ENCODE data around the gene TEX38. TPM values are rescaled to one million over a fixed set of nuclear protein-coding genes. Genes with fewer than 3 reads are reported as not detected.
A peak's percentile ranks its signal among the peaks of the same experiment; 100 is the strongest.
"Not testable (repeated sequence)": the region's sequence is repeated elsewhere in the genome, so short reads cannot be mapped to it uniquely, and the experiment has no call there.

The TEX38 gene
- total RNA-seq, 1 experiment from 2014 or later = 0.47 TPM

- RAD21 ChIA-PET (ENCODE audit: low non-redundant PET in 1 of 2, low total read pairs in 2 of 2, uncharacterized antibody in 2 of 2, unreplicated experiment in 2 of 2); H3K79me2 ChIP-seq (ENCODE audit: insufficient read depth, low read length); H3K9me3 ChIP-seq (ENCODE audit: control insufficient read depth in 1 of 2, insufficient read depth in 1 of 2, low read depth in 1 of 2, low read length in 2 of 2); ATAC-seq; H3K9ac ChIP-seq (ENCODE audit: low read length); H3K27ac ChIP-seq (ENCODE audit: low read depth, low read length); H3K4me3 ChIP-seq (replicated peaks in 1 of 2; ENCODE audit: low read depth in 1 of 2, low read length in 2 of 2); H3K27me3 ChIP-seq (ENCODE audit: insufficient read depth, low read length); POLR2A ChIA-PET; H3K9me2 ChIP-seq (ENCODE audit: insufficient read depth); H4K20me1 ChIP-seq (ENCODE audit: insufficient read depth); DNase-seq (ENCODE audit: low read depth, low spot score); BruUV-seq (replicated peaks); intact Hi-C loops (cut with micrococcal nuclease); H3K4me2 ChIP-seq (ENCODE audit: low read length); CTCF ChIA-PET; H2AFZ ChIP-seq (ENCODE audit: low read depth, low read length, poor library complexity, severe bottlenecking); H3K4me1 ChIP-seq (ENCODE audit: control insufficient read depth in 1 of 2, insufficient read depth in 2 of 2, low read length in 2 of 2): not testable (repeated sequence)
- peaks cover 10 to 14% of the 10 kb centered on the region in 2 experiments; a peak in 3 of 4 replicates for H3K36me3 ChIP-seq (ENCODE audit: control insufficient read depth in 1 of 2, insufficient read depth in 2 of 2, low read length in 2 of 2)
Measured at GRCh38 chr1:46660116-46660515, 11.5 kb upstream of the TEX38 start.

DNA sequence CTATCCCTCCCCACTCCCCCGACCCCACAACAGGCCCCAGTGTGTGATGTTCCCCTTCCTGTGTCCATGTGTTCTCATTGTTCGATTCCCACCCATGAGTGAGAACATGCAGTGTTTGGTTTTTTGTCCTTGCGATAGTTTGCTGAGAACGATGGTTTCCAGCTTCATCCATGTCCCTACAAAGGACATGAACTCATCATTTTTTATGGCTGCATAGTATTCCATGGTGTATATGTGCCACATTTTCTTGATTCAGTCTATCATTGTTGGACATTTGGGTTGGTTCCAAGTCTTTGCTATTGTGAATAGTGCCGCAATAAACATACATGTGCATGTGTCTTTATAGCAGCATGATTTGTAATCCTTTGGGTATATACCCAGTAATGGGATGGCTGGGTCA is 8.7 kb upstream of the TEX38 start:
- H2AFZ ChIP-seq (ENCODE audit: low read depth, low read length, poor library complexity, severe bottlenecking); H3K4me2 ChIP-seq (ENCODE audit: low read length); H3K9me3 ChIP-seq (ENCODE audit: control insufficient read depth in 1 of 2, insufficient read depth in 1 of 2, low read depth in 1 of 2, low read length in 2 of 2); DNase-seq (ENCODE audit: low read depth, low spot score); H3K36me3 ChIP-seq (ENCODE audit: control insufficient read depth in 1 of 2, insufficient read depth in 2 of 2, low read length in 2 of 2); POLR2A ChIA-PET; intact Hi-C loops (cut with micrococcal nuclease); H3K27me3 ChIP-seq (ENCODE audit: insufficient read depth, low read length); RAD21 ChIA-PET (ENCODE audit: low non-redundant PET in 1 of 2, low total read pairs in 2 of 2, uncharacterized antibody in 2 of 2, unreplicated experiment in 2 of 2); H3K27ac ChIP-seq (ENCODE audit: low read depth, low read length); H4K20me1 ChIP-seq (ENCODE audit: insufficient read depth); H3K9ac ChIP-seq (ENCODE audit: low read length); H3K9me2 ChIP-seq (ENCODE audit: insufficient read depth); BruUV-seq (replicated peaks); CTCF ChIA-PET; H3K4me3 ChIP-seq (replicated peaks in 1 of 2; ENCODE audit: low read depth in 1 of 2, low read length in 2 of 2); ATAC-seq: not testable (repeated sequence)
- H3K4me1 ChIP-seq (ENCODE audit: control insufficient read depth in 1 of 2, insufficient read depth in 2 of 2, low read length in 2 of 2) = peaks cover 0 to 11% of the 10 kb centered on the region in 2 experiments; a peak in 1 of 4 replicates
- peaks cover 15% of the 10 kb centered on the region for H3K79me2 ChIP-seq (ENCODE audit: insufficient read depth, low read length)

GRCh38 chr1:46665983-46666382 is 5.7 kb upstream of the TEX38 start:
- Histone ChIP-seq H3K9ac (ENCODE audit: low read length) (no peak overlapping the region), H3K36me3 (ENCODE audit: control insufficient read depth in 1 of 2, insufficient read depth in 2 of 2, low read length in 2 of 2) (peaks cover 2 to 4% of the 10 kb centered on the region in 2 experiments; a peak in 3 of 4 replicates), H3K4me3 (replicated peaks in 1 of 2; ENCODE audit: low read depth in 1 of 2, low read length in 2 of 2) (no peak overlapping the region), H3K9me2 (ENCODE audit: insufficient read depth) (no peaks in the 10 kb centered on the region), H4K20me1 (ENCODE audit: insufficient read depth) (no peaks in the 10 kb centered on the region), H3K27me3 (ENCODE audit: insufficient read depth, low read length) (no peaks in the 10 kb centered on the region), H3K9me3 (ENCODE audit: control insufficient read depth in 1 of 2, insufficient read depth in 1 of 2, low read depth in 1 of 2, low read length in 2 of 2) (no peaks in the 10 kb centered on the region), H2AFZ (ENCODE audit: low read depth, low read length, poor library complexity, severe bottlenecking) (no peak overlapping the region), H3K4me2 (ENCODE audit: low read length) (no peak overlapping the region), H3K4me1 (ENCODE audit: control insufficient read depth in 1 of 2, insufficient read depth in 2 of 2, low read length in 2 of 2) (peaks cover 0 to 19% of the 10 kb centered on the region in 2 experiments; a peak in 3 of 4 replicates), H3K27ac (ENCODE audit: low read depth, low read length) (no peak overlapping the region), H3K79me2 (ENCODE audit: insufficient read depth, low read length) (peaks cover 16% of the 10 kb centered on the region)
- DNase-seq (ENCODE audit: low read depth, low spot score) (no peak), ATAC-seq (no peak)
- POLR2A ChIA-PET = no interaction called here
- no TSS peak for BruUV-seq (replicated peaks)
- CTCF ChIA-PET = no interaction called here
- TF ChIP-seq EZH2phosphoT487 (IDR thresholded peaks at IDR 0.05; ENCODE audit: borderline replicate concordance) (no peak), JUND (IDR thresholded peaks at IDR 0.05) (no peak), CTCF (IDR thresholded peaks at IDR 0.05 in 2 of 3, conservative IDR thresholded peaks at IDR 0.05 in 1 of 3; ENCODE audit: borderline replicate concordance in 1 of 3, insufficient read depth in 1 of 3, low read depth in 2 of 3, low read length in 2 of 3) (peak in 2 of 3 experiments; percentile 8 to 12; a peak in 1 of 6 replicates)
- intact Hi-C loops (cut with micrococcal nuclease) = no loop called here
- RAD21 ChIA-PET (ENCODE audit: low non-redundant PET in 1 of 2, low total read pairs in 2 of 2, uncharacterized antibody in 2 of 2, unreplicated experiment in 2 of 2) = no interaction called here
